GM18498 (cell line): Measurements from ENCODE around the gene TOMM22.
A peak's percentile ranks its signal among the peaks of the same experiment; 100 is the strongest.

Experiments used
- ATAC-seq: cut with Tn5 transposase; IDR thresholded peaks from one replicate; pipeline ENCODE4 v1.9.1; 2021; ENCODE audit warnings: mild to moderate bottlenecking, moderate library complexity; ENCODE audit not compliant: unreplicated experiment

TOMM22 gene

GRCh38 chr22:38694940-38695339 lies 13.2 kb downstream of the TOMM22 start:
- no peak for ATAC-seq

DNA sequence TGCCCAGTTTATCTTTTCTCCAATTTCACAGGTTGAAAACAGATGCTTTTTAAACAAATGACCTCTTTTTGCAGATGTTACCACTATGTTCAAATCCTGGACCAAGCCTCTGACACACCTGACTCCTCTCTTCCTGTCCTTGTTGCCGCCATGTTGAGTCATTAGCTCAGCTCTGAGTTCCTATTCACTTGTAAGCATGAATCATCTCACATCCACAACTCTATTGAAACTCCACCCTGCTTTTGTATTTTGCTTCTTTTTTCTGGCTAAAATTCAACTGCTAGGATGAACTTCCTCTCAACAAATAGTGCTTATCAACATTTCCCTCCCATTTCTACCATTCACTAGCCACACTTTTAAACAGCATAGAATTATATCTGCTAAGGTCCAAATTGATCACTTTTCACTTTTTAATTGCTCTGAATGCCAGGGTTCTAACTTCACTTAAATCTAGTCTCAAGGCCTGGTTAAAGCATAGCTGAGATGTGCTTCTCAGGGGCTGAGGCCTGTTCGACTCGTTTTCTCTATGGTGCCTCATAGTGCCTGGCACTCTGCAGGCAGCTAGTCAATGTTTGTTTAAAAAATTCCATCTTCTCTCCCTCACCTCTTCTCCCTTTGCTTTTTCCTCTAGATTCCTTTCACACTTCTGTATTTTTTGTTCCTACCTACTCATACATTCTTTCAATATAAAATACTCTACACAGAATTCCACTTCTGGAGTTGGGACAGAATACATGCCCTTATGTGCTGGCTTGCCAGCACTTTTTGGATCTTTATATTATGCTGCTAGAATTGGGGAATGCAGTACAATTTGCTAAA lies 15.1 kb downstream of the TOMM22 start:
- no peak for ATAC-seq

DNA sequence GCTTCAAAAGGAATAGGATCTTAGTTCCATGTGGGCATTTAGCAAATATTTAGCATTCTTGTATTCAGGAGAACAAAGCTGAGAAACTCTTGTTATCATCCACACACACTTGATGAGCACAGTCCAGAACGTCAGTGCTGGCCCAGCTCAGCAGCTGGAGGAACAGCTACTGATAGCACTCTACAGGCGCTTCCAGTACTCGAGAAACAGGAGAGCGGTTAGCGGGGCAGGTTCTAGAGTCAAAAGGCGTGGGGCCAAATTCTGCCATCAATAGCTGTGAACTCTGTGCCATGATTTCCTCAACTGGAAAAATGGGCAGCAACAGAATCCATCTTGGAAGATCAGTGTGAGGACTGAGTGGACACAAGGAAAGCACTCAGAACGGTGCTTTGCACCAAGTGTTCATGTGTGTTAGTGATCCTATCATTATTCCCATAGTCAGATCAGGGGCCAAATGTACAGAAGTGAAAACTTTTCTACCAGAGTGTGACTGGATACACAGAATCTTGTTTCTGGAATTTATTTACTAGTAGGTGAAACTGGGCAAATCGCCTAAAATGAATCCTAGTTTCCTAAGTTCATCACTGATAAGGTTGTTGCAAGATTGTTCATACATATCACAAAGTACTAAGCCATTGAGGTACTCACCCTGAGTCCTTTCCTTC lies 15.8 kb downstream of the TOMM22 start:
- ATAC-seq = no peak

DNA sequence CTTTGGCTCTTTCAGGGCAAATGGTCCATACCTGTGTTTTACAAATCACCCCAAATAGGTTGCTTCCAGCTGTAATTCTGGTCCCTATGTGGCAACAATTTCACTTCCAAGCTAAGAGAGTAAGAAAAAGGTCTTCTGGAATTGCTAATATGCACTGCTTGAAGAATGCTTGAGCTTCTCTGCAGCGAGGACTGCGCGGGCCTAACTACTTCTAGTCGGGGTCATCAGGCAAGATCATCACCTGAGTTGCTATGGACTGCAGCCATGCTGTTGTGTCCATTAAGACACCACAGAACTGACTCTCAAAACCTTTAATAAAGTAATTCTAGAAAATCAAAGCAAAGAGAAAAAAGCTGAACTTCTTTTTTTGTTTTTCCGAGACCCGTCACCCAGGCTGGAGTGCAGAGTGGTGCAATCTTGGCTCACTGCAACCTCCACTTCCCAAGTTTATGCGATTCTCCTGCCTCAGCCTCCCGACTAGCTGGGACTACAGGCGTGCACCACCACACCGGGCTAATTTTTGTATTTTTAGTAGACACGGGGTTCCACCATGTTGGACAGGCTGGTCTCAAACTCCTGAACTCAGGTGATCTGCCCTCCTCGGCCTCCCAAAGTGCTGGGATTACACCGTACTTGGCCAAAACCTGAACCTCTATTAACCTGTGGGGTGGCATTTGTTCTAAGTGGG lies 16.8 kb downstream of the TOMM22 start:
- no peak for ATAC-seq

DNA sequence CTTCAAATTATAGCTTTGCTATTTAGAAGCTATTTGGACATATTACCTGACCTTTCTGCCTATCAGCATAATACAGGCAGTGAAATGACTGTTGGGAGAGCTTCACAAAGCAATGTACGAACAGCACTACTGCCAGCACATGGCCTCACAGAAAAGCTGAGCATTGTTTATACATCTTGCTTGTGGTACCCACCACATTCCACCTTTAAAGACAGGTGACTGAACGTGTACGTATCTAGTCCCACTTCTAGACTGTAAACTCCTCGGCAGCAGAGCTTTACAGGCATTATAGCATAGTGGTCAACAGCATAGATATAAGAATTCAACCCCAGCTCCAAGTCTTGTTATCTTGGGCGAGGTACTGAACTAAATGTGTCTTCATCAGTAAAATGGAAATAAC lies 17.4 kb downstream of the TOMM22 start:
- ATAC-seq = no peak

DNA sequence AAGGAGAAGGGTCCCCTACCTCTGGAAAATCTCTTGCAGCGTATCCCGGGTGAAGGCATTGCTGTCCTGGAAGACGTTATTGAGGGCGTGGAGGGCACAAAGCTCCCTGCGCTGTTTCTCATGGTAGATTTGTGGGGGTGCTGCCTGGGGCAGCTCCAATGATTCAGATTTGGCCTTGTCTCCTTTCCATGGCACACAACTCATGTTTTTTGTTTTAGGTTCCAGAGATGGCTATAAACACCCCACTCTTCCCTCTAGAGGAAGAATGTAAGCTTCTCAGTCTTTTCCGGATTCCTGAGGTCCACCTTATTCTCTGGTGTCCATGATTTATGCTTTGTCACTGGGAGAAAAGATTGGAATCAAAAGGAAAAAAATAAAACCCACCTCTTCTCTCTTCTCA lies 18.0 kb downstream of the TOMM22 start:
- no peak for ATAC-seq

GRCh38 chr22:38700270-38700788 lies 18.6 kb downstream of the TOMM22 start:
- ATAC-seq = no peak

DNA sequence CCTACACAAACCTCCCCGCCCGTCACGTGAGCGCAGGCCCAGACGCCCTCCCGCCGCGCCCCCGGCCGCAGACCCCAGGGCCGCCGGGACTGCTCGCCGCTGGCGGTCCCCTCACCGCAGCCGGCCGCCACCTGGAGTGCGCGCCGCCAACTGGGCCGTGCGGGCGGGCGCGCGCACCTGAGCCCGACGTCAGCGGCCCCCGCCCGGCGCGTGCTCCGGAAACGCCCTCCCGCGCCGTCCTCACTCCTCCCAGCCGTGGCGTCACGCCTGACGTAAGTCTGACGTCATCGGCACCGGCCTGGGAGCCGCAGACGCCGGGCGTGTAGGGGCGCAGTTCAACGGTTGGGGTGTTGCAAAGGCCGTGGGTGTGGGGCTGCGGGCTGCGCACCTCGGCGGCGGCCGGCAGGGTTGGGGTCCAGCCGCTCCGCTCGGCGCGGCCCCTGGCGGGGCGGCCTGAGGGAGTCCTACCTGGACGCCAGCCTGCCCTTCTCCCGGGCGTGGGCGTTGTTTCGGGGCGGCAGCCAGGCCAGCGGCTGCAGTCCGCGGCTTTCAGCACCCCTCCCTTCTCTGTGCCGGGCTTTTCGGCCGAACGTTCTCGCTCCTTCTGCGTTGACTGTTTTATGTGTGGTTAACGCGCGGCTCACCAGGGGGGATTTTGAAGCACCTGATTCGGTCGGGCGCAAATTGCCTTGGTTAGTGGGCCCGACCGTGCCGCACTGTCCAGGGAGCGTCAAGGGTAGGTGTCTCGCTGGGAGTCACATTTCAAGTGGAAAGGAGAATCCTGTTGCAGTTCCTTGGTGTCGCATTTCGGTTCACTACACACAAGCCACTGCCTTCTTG lies 19.3 kb downstream of the TOMM22 start, which contains the start of gene JOSD1:
Gene JOSD1, minus strand, starts transcription at position 155 of the 840 bp plus-strand sequence. CDS start 956 bp downstream, outside the sequence.
- peak; percentile 47 for ATAC-seq

DNA sequence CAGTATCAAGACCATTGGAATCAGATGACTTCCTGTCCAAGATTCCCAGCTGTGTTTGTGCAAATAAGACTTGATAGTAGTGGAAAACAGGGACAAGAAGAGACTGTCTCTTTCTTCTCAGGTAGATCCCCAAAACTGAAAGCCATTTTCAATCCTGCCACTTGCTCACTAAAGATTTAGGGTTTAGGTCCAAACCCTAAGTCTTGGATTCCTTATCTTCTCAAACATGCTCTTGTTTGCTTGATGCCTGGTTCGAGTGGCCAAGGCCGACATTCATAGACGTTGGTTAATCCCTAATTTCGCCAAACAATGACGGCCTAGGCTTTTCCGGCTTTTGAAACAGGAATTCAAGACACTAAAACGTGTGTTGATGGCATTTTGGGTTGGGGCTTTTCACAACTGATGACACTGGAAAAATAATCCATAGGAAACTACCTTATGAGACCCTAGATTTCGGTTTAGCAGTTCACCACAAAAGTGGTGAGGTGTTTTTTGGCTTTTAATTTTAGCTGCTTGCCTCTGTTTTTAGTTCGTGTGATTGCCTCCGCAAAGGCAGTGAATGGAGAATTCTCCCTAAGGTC lies 23.0 kb downstream of the TOMM22 start:
- ATAC-seq = no peak

DNA sequence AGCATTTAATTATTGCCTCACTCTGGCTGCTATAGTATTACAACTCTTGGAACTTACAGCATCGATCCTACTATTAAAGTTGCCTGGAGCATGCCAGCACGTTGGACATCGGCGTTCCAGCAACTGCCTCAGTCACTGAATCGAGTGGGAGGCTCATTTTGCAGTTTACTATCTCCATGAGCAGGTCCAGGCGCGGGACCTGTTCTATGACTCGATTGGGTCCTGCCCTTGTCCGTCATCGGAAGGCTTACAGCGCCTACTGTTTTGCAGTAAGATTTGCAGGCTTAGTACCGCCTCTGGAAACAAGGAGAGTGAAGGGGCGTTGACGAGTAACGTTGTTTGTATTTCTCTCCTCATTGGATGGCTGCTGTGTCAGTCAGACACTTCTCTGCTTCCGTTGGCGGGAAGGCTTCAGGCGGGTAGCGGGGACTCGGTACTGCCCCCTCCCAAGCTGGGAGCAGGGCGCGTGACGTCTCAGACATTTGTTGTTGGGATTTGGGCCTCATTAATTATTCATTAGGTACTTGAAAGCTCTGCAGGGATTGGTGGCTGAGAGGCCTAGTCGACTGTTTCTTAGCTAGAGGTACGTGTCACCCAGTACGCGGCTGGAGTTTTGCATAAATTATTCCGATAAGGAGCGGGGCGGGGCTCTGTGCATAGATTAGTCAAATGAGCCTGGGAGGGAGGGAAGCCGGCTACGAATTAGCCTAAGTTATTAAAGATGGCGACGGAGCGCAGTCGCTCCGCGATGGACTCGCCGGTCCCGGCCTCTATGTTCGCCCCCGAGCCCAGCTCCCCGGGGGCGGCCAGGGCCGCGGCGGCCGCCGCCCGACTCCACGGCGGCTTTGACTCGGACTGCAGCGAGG lies 23.7 kb downstream of the TOMM22 start, which contains the start of gene GTPBP1:
Gene GTPBP1, plus strand, starts transcription at position 710 of the 866 bp plus-strand sequence. Its CDS starts 12 bp downstream, at position 722.
- ATAC-seq = peak; percentile 71

DNA sequence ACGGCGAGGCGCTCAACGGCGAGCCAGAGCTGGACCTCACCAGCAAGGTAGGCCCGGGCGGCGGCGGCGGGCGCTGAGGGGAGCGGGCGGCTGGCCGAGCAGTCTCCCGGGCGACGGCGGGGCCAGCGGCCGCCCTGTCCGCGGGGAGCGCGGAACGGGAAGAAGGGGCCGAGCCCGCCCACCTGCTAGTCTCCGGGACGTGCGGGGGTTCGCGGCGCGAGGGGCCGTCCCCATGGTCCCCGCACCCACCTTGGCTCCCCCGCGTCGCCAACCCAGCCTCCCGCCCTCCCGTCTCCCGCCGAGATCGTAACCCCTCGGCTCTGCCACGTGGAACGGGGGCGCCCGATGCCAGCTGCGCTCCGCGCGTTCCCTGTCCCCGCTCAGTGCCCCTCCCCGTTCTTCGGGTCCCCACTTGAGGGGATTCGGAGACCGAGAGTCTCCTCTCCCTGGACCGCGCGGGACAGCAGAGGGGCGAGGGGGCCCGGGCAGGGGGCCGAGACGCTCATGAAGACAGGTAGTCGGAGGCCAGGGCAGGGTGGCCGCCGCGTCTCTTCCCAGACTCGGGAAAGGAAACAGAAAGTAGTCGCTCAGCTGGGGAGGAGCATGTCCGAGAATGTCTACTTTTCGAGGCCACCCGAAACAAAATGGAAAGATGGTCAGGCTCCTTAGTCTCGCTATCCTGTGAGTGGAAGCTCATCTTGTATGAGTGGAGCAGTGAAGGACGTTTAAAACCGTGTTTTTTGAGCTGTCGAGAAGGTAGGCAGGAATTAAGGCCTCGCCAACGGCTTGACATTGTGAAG lies 24.5 kb downstream of the TOMM22 start:
- peak; percentile 5 for ATAC-seq

DNA sequence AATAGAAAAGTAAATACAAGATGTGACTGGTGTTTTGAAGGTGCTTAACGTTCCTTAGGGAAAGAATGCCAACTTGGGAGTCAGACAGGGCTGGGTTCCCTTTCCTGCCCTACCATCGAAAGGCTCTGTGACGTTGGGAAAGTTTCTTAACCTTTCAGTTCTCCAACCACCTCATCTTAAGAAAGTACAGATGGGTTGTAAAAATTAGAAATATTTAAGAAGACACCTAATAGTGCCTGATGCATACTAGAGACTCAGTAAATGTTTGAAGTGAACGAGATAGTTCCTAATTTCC lies 25.1 kb downstream of the TOMM22 start:
- ATAC-seq = no peak

DNA sequence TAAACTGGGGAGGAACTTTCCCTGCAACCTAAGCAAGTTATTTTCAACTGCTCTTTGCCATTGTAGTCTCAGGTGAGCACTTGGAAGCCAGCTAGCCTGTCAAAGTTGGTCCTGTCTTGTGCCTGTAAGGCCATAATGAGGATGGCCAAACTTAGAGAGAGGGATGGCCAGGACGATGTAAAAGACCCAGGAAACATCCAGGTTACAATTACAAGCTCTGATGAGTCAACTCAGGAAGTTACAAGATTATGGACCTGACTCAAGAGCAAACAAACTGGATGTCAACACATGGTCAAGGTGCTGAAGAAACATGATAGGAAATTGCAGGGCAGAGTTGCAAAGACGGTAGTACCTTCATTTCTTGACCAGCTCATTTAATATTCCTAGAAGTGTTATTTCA lies 25.6 kb downstream of the TOMM22 start:
- no peak for ATAC-seq

DNA sequence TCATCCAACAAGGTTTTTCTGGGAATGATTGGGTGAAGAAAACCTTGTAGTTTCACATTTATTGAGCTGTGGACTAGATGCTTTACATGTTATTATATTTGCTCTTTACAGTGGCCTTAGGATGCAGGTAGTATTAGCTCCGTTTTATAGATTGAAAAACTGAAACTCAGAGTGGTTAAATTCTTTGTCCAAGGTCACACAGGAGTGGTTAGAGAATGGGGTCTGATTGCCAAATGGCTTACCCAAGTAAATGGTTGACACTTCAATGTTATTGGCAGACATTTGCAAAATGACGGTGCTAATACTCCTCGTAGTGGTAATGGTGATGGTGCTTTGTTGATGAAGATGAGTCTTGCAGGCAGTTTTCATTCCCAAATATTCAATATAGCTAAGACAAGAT lies 26.2 kb downstream of the TOMM22 start:
- ATAC-seq = no peak

GRCh38 chr22:38709306-38709705 lies 27.5 kb downstream of the TOMM22 start:
- no peak for ATAC-seq

DNA sequence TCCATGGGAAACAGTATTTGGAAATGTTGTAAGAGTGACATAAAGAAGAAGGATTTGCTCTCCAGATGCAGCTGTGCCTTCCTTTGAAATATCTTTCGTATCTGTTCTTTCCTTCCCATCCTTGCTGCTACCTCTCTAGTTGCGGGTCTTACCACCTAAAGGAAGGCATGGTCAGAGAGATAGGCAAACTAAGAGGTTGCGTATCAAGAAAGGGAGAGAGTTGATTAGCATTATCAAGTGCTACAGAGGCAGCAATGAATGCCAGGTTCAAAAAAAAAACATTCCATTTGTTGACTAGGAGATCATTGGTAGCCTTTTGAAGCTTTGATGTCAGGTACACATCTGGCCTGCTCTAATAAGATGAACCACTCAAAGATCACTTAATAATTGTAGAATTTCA lies 28.6 kb downstream of the TOMM22 start:
- ATAC-seq = no peak

- ATAC-seq = no peak
Observed at GRCh38 chr22:38710866-38711265, 29.1 kb downstream of the TOMM22 start.

GRCh38 chr22:38712486-38713207 lies 30.9 kb downstream of the TOMM22 start:
- ATAC-seq = no peak
